ENCODE data around the gene ST7. TPM values are rescaled to one million over a fixed set of nuclear protein-coding genes. Genes with fewer than 3 reads are reported as not detected.

ST7 gene
- total and polyA plus RNA-seq, 2 donors (not counting 1 experiment from before 2014, with no cell fraction given) = 2.3 to 4.6 TPM

GRCh38 chr7:117021366-117021765, 68.1 kb downstream of the ST7 start:
- Histone ChIP-seq H3K36me3 (replicated peaks in 1 of 2; ENCODE audit: control extremely low read depth in 1 of 2, control insufficient read depth in 1 of 2, extremely low read depth in 1 of 2, insufficient read depth in 2 of 2, low read length in 1 of 2) (no peaks in the 10 kb centered on the region), H2AFZ (ENCODE audit: insufficient read depth, low read depth, low read length, poor library complexity, severe bottlenecking) (no peak overlapping the region), H3K27me3 (replicated peaks in 1 of 4; ENCODE audit: control extremely low read depth in 1 of 4, control insufficient read depth in 3 of 4, insufficient read depth in 4 of 4, low read length in 3 of 4) (no peaks in the 10 kb centered on the region), H4K20me1 (ENCODE audit: control insufficient read depth, insufficient read depth, low read length, poor library complexity, severe bottlenecking) (no peaks in the 10 kb centered on the region), H3K4me2 (replicated peaks; ENCODE audit: low read depth, low read length, poor library complexity, severe bottlenecking) (no peak overlapping the region), H3K4me1 (ENCODE audit: control insufficient read depth in 2 of 2, insufficient read depth in 2 of 2, low read length in 2 of 2) (no peaks in the 10 kb centered on the region), H3K9me3 (ENCODE audit: control extremely low read depth in 1 of 3, control insufficient read depth in 2 of 3, insufficient read depth in 1 of 3, low read length in 2 of 3) (no peaks in the 10 kb centered on the region), H3K27ac (ENCODE audit: low read length in 2 of 2) (no peak overlapping the region), H3K4me3 (ENCODE audit: control extremely low read depth in 1 of 5, extremely low read depth in 1 of 5, insufficient read depth in 1 of 5, low read depth in 2 of 5, low read length in 4 of 5) (no peak overlapping the region), H3K9ac (ENCODE audit: low read length) (no peak overlapping the region), H3K79me2 (ENCODE audit: control insufficient read depth, insufficient read depth, low read length) (no peaks in the 10 kb centered on the region)
- Mint-ChIP-seq H3K4me1 (peaks cover 2% of the 10 kb centered on the region), H3K27me3 (no peaks in the 10 kb centered on the region), H3K4me3 (no peak overlapping the region), H3K27ac (no peak overlapping the region), H3K9me3 (ENCODE audit: insufficient read depth) (no peaks in the 10 kb centered on the region)
- TF ChIP-seq CTCF (IDR thresholded peaks at IDR 0.05) (no peak), EZH2 (IDR thresholded peaks at IDR 0.05; ENCODE audit: borderline replicate concordance, insufficient read depth, low read depth, low read length, poor library complexity, severe bottlenecking) (no peak)
- DNase-seq (no peak), ATAC-seq (ENCODE audit: low read depth) (no peak)
- intact Hi-C loops (cut with micrococcal nuclease) = no loop called here
- POLR2A ChIA-PET = no interaction called here
- CTCF ChIA-PET = no interaction called here
- 100% methylated on average over 1 of the region's 2 CpGs for WGBS (ENCODE audit: insufficient coverage)

- H3K9ac ChIP-seq (ENCODE audit: low read length) = no peak overlapping the region
- Mint-ChIP-seq H3K4me1 (peaks cover 1% of the 10 kb centered on the region), H3K9me3 (ENCODE audit: insufficient read depth) (no peaks in the 10 kb centered on the region), H3K27ac (no peak overlapping the region), H3K4me3 (no peak overlapping the region), H3K27me3 (no peaks in the 10 kb centered on the region)
- H2AFZ ChIP-seq (ENCODE audit: insufficient read depth, low read depth, low read length, poor library complexity, severe bottlenecking) = no peak overlapping the region
- no peaks in the 10 kb centered on the region for H3K27me3 ChIP-seq (replicated peaks in 1 of 4; ENCODE audit: control extremely low read depth in 1 of 4, control insufficient read depth in 3 of 4, insufficient read depth in 4 of 4, low read length in 3 of 4)
- DNase-seq = no peak
- H3K4me1 ChIP-seq (ENCODE audit: control insufficient read depth in 2 of 2, insufficient read depth in 2 of 2, low read length in 2 of 2) = no peaks in the 10 kb centered on the region
- no peak overlapping the region for H3K4me3 ChIP-seq (ENCODE audit: control extremely low read depth in 1 of 5, extremely low read depth in 1 of 5, insufficient read depth in 1 of 5, low read depth in 2 of 5, low read length in 4 of 5)
- no peak overlapping the region for H3K27ac ChIP-seq (ENCODE audit: low read length in 2 of 2)
- ChIA-PET POLR2A (no interaction called here), CTCF (no interaction called here)
- intact Hi-C loops (cut with micrococcal nuclease) = no loop called here
- no peak overlapping the region for H3K4me2 ChIP-seq (replicated peaks; ENCODE audit: low read depth, low read length, poor library complexity, severe bottlenecking)
- TF ChIP-seq EZH2 (IDR thresholded peaks at IDR 0.05; ENCODE audit: borderline replicate concordance, insufficient read depth, low read depth, low read length, poor library complexity, severe bottlenecking) (no peak), CTCF (IDR thresholded peaks at IDR 0.05) (no peak)
- no peak for ATAC-seq (ENCODE audit: low read depth)
- H3K9me3 ChIP-seq (ENCODE audit: control extremely low read depth in 1 of 3, control insufficient read depth in 2 of 3, insufficient read depth in 1 of 3, low read length in 2 of 3) = no peaks in the 10 kb centered on the region
- no peaks in the 10 kb centered on the region for H4K20me1 ChIP-seq (ENCODE audit: control insufficient read depth, insufficient read depth, low read length, poor library complexity, severe bottlenecking)
- no CpG with 5 or more reads among the region's 5 CpGs for WGBS (ENCODE audit: insufficient coverage)
- H3K36me3 ChIP-seq (replicated peaks in 1 of 2; ENCODE audit: control extremely low read depth in 1 of 2, control insufficient read depth in 1 of 2, extremely low read depth in 1 of 2, insufficient read depth in 2 of 2, low read length in 1 of 2) = no peaks in the 10 kb centered on the region
- no peaks in the 10 kb centered on the region for H3K79me2 ChIP-seq (ENCODE audit: control insufficient read depth, insufficient read depth, low read length)
Observed at GRCh38 chr7:117021986-117022385, 68.7 kb downstream of the ST7 start.
